Stimulated activated CD4-positive, alpha-beta T cell treated with anti-CD3 and anti-CD28 coated beads, TNF-alpha, amount 100 ng/mL, for 24 hours (primary cell): ENCODE results near the gene VDAC2.

Source experiments
- DNase-seq, 3 experiments: peaks; one replicate each; pipeline ENCODE4 v3.0.0-alpha.2; 2020; ENCODE audit warnings: low read depth in 3 of 3

VDAC2 gene

DNA sequence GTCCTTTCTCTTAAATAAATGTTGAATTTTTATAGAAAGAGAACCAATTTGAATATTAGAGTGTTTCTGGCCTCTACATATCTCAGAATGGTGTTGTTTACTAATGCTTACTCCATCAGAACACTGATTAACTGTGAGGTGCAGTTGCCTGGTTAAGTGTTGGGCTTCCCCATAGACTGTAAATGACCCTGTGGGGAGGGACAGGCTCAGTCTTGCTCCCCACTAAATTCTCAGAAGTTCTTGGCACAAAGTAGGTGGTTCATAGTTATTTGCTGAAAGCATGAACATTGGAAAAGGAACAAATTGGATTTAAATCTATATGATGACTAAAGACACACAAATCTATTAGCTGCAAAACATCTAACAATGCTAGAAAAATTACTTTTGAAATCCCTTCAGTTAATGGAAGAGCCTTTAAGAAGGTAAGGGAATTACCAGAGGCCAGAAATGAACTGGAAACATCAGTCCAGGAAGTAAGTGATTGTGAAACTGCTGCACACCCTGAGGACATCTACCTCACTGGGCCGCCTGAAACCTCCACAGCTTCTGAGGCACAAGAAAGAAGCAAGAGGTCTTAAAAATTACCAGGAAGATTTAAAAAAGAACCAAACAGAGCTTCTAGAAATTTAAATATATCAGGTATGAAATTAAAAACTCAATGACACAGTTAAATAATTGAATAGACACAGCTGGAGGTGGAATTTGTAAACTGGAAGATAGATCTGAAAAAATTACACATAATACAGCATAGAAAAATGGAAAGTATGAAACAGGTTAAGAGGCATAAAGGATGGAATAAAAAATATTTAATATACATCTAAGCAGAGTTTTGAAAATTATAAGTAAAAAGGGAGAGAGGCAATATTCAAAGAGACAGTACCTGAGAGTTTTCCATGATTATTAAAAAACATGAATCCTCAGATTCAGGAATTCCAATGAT is 43.0 kb downstream of the VDAC2 start:
- no peak for DNase-seq

DNA sequence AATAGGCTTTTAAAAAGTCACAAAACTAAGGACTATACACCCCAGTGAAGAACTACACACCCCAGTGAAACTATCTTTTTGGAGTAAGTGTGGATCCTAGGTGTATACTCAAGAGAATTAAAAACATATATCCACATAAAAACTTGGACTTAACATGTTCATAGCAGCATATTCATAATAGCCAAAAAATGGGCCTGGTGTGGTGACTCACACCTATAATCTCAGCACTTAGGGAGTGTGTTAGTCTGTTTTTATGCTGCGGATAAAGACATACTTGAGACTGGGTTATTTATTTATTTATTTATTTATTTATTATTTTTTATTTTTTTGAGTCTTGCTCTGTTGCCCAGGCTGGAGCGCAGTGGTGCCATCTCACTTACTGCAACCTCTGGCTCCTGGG is 44.1 kb downstream of the VDAC2 start:
- DNase-seq, result no peak

DNA sequence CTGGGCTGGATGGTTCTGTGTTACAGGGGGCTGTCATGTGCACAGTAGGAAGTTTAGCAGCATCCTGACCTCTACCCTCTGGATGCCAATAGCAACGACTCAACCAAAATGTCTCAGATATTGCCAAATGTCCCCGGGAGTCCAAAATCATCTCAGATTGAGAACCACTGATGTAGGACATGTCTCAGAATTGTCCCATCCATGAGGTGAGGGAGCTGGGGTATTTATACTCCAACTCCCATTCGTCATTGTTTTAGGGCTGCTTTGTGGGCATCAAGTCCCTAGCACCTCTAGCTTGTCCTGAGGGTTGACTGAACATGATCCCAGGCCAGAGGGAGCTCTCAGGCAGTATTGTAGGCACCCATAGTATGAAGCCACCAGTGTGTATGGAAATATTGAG is 50.4 kb downstream of the VDAC2 start:
- DNase-seq, result no peak

DNA sequence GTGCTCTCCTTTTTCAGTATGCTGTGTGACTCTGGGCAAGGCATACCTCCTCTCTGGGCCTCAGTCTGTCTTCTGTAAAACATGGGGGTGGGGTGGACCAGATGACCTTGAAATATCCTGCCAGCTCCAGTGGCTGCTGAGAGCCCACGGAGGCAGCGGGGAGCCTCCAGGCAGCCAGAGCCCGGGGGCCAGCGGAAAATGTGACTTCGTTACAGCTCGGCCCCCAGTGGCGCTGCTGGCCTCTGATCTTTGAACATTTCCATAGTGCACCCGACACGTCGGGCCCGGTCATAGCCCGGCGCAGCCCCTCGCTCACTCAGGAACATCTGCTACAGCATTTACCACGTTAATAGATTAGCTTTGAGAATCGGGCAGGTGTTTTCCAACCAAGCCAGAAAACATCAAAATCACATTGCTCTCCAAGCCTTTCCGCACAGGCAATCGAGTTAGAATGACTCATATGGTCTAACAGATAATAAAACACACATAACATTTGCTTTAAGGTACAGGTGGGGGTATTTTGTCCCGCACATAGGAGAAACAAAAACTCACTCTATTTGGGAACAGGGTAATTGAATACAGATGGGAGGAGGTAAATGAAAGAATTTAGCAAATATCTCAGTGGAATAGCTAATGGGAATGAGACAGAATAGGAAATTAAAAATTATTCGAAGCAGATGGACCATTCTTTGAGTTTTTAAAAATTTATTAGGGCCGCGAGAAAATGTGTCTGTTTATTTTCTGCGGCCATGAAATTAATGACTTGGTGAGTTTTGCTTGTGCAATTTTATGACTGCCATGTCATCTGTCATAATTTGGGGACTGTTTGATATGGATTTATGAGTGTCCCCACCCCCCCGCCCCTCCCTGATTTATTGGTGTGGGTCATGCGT is 51.5 kb downstream of the VDAC2 start:
- no peak for DNase-seq

DNA sequence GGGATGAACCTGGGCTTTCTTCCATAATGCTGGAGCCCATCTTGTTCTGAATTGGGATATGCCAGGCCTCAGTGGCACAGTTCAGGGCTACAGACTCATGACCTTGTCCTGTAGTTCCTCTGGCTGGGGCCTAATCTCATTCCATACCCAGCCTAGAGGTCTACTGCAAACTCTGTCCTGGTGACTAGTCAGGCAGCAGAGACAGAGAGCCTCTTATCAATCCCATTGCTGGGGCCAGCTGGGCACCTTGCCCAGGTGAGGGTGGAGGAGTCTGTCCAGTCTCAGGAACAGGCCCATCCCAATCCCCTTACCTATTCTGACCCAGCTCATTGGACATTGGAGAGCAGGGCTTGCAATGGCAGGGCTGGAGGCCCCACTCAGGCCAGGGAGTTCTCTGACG is 53.2 kb downstream of the VDAC2 start:
- no peak for DNase-seq

DNA sequence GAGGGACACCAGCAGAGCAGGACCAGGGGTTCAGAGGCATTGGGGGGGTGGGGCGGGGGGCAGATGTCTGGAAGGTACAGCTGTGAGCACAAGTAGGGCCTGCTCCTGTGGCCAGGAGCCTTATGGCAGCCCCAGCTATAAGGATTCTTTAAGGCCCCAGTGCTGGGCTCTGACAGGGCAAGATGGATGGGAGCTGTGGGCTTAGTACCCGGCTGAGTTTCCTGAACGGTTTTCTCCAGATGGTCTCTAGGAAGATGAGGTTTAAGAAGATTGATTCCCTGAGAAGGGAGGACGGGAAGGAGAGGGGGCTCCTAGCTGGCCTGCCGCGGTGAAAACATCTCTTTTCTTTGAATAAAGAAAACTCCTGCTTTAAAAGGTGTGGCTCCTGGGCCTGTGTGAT is 55.3 kb downstream of the VDAC2 start:
- no peak for DNase-seq

DNA sequence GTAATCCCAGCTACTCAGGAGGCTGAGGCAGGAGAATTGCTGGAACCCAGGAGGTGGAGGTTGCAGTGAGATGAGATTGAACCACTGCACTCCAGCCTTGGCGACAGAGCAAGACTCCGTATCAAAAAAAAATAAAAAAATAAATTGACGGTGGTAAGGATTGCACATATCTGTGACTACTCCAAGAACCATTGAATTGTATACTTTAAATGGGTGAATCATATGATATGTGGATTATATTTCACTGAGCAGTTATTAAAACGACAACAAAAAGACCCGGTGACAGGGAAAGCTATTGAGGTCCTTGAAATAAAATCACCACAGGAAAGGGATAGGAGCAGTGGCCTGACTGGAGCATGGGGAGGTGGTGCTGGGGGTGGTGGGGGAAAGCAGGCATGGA is 56.3 kb downstream of the VDAC2 start:
- DNase-seq, result no peak

DNA sequence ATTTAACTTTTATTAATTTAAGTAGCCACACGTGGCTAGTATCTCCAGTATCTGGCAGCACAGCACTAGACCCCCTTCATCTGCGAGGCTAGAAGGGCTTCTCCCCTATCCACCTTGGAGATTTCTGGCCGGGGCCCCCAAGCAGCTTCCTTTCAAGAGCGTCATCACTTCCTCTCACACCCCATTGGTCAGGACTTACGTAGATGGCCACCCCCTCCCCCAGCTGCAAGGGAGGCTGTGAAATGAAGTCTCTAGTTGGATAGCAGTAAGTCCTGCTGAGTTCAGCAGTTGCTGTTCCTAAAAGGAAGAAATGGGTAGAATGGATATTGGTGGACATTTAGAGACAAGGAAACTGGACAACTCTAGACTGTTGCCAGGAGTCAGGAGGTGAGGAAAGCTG is 59.0 kb downstream of the VDAC2 start:
- DNase-seq, result no peak

DNA sequence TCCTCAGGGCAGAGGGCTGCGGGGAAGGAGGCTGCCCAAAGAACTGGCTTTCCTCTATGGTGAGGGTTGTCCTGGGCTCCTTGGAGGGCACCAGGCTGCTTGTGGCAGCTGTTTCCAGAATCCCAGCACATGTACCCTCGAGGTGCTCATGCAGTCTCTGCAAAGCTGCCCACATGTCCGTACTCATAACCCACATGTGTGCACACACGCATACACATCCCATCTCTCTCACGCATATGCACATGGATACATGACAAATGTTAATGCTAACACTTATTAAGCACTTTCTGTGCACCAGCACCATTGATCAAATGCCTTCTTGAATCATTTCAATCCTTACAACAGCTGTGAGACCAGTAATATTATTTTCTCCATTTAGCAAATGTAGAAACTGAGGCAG is 61.5 kb downstream of the VDAC2 start:
- no peak for DNase-seq

DNA sequence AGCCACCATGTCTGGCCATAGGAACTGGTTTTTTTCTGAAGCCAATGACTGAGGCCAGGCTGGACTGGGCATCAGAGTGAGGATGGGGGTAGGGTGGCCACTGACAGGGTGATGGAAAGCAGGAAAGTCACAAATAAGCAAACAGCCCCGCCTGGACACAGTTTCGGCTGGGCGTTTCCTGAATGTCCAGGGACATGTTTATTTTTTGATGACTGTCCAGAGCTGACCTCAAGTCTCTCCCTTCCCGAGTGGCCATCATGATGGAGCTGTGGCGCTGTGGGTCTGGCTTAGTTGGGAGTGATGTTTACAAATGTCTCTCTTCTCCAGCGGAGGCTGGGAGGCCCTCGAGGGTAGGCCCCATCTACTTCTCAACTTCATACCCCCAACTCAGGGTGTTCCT is 62.3 kb downstream of the VDAC2 start:
- DNase-seq, result no peak

DNA sequence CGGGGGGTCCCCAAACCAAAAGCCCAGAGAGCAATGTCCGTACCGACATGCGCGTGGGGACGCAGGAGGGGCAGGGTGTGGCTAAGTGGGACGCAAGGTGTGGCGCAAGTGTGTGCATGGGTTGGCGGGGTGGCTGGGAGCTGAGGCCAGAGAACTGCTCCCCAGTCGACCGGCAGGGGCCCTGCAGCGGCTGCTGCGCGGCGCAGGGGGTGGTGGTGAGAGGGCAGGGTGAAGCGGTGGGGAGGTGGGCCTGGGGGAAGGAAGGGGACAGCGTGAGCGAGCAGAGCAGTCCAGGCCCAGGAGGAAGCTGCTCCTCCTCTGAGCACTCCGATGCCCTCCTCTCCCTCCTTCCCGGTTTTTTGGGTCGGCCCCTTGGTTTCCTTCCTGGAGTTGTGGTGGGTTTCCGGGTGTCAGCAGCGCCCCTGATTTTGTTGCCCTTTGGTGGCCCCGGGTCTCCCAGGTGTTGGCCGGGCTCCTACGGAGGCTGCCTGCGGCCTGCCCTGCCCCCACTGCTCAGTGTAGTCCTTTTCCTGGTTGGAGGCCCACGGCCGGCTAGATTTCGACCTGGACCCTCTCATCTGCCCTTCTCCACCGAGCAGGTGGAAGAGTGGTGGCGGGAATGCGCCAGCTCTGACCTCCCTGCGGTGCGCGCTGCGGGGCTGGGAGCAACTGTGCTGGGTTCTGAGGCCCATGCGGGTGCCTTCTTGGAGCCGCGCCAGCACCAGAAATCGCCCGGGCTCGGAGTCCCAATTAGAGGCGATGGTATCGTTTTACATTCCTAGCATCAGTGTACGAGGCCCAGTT is 65.7 kb downstream of the VDAC2 start:
- DNase-seq, result no peak

DNA sequence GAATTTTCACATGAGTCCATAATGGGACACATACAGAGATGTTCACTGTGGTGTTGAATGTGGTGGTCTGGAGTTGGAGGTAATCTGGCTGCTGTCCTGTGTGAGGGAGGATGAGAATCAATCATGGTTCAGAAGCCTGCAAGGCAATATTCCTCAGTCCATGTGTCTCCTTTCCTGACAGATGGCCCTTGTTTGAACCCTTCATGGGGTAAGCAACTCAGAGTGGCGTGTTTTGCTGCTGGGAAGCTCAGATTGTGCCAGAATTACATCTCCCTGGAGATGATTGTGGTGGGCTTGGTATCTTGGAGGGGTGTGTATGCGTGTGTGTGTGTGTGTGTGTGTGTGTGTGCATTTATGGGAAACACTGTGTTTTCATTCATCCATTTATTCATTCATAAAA is 69.6 kb downstream of the VDAC2 start:
- no peak for DNase-seq
